Keratinocyte (primary cell): ENCODE results near the gene MYMK. TPM values are rescaled to one million over a fixed set of nuclear protein-coding genes. Genes with fewer than 3 reads are reported as not detected.

ENCODE experiments used
- DNase-seq: peaks from one replicate; pipeline ENCODE4 v3.0.0-alpha.2; 2011; ENCODE audit warnings: low read depth, missing footprints, low spot score
- FAIRE-seq: peaks from 2 replicates; lab custom pipeline; 2011; peaks lifted over from hg19 to GRCh38; lab: Jason Lieb, UNC
- H2AFZ ChIP-seq: 2 replicates; pipeline ENCODE4 v1.6.0; 2012; ENCODE audit warnings: low read length, control low read depth, inconsistent platforms; ENCODE audit not compliant: control insufficient read depth
- H3K27ac ChIP-seq: 2 replicates; pipeline ENCODE4 v1.5.1; 2011; ENCODE audit warnings: low read length; ENCODE audit not compliant: control insufficient read depth, insufficient read depth
- H3K27me3 ChIP-seq: 3 replicates; pipeline ENCODE4 v1.6.0; 2011; ENCODE audit warnings: low read length; ENCODE audit not compliant: control insufficient read depth, insufficient read depth; ENCODE audit errors: extremely low read depth
- H3K36me3 ChIP-seq, 2 experiments: 2 replicates in 1 of 2; 3 replicates in 1 of 2; pipeline ENCODE4 v1.5.1; 2011; ENCODE audit warnings: low read length in 2 of 2, mild to moderate bottlenecking in 1 of 2; ENCODE audit not compliant: control insufficient read depth in 2 of 2, insufficient read depth in 2 of 2; ENCODE audit errors: extremely low read depth in 1 of 2
- H3K4me1 ChIP-seq: 3 replicates; pipeline ENCODE4 v1.5.1; 2011; ENCODE audit warnings: low read length; ENCODE audit not compliant: control insufficient read depth, insufficient read depth; ENCODE audit errors: extremely low read depth
- H3K4me2 ChIP-seq: 3 replicates; pipeline ENCODE4 v1.6.0; 2011; ENCODE audit warnings: low read depth, low read length; ENCODE audit not compliant: control insufficient read depth, insufficient read depth; ENCODE audit errors: extremely low read depth
- H3K4me3 ChIP-seq, 3 experiments: fragments of 200-600 bp in 1 of 3; sonication (generic) in 1 of 3; 2 replicates in 2 of 3; 3 replicates in 1 of 3; pipeline ENCODE4 v1.5.1; 2011 to 2016; ENCODE audit warnings: low read length in 3 of 3, mild to moderate bottlenecking in 3 of 3, control low read depth in 2 of 3, inconsistent platforms in 1 of 3, low read depth in 1 of 3, mixed read lengths in 1 of 3, mixed run types in 1 of 3, moderate library complexity in 1 of 3; ENCODE audit not compliant: control insufficient read depth in 2 of 3, insufficient read depth in 2 of 3; ENCODE audit errors: extremely low read depth in 1 of 3
- H3K79me2 ChIP-seq: 2 replicates; pipeline ENCODE4 v1.6.0; 2012; ENCODE audit warnings: low read length; ENCODE audit not compliant: control insufficient read depth, insufficient read depth
- H3K9ac ChIP-seq: 3 replicates; pipeline ENCODE4 v1.6.0; 2011; ENCODE audit warnings: low read length; ENCODE audit not compliant: control insufficient read depth, insufficient read depth; ENCODE audit errors: extremely low read depth
- H3K9me1 ChIP-seq: 3 replicates; pipeline ENCODE4 v1.6.0; 2011; ENCODE audit warnings: low read length; ENCODE audit not compliant: control insufficient read depth, insufficient read depth; ENCODE audit errors: extremely low read depth
- H3K9me3 ChIP-seq: 2 replicates; pipeline ENCODE4 v1.5.1; 2012; ENCODE audit warnings: low read depth, low read length; ENCODE audit not compliant: control insufficient read depth
- H4K20me1 ChIP-seq: 3 replicates; pipeline ENCODE4 v1.6.0; 2011; ENCODE audit warnings: low read length; ENCODE audit not compliant: control insufficient read depth, insufficient read depth; ENCODE audit errors: extremely low read depth
- CTCF ChIP-seq, 3 experiments: IDR thresholded peaks in 1 of 3; conservative IDR thresholded peaks in 1 of 3; optimal IDR thresholded peaks in 1 of 3; 2 replicates in 2 of 3; 3 replicates in 1 of 3; pipeline versions ENCODE3 to v1.5.1; 2011; ENCODE audit warnings: low read length in 3 of 3, mild to moderate bottlenecking in 3 of 3, moderate library complexity in 2 of 3, control low read depth in 1 of 3, inconsistent platforms in 1 of 3; ENCODE audit not compliant: insufficient read depth in 2 of 3; ENCODE audit errors: extremely low read depth in 1 of 3
- EZH2 ChIP-seq: IDR thresholded peaks from one replicate; pipeline ENCODE4 v1.6.1; 2012; ENCODE audit warnings: inconsistent platforms, mild to moderate bottlenecking, low read length, moderate library complexity
- dilution Hi-C: fragments of 300-500 bp; cut with MboI; formaldehyde crosslinking; loops from one replicate; pipeline ENCODE4 v1.7.0; 2020; ENCODE audit warnings: low sequenced_read_pairs; ENCODE audit not compliant: extremely low pct_ligation_motif_present
- polyA plus RNA-seq, 5 experiments: library from polyadenylated mRNA; depleted of rRNA in 3 of 5; stranded (reverse) in 3 of 5; stranded (forward) in 1 of 5; unstranded in 1 of 5; fragments of >200 nt; gene quantifications; 1 replicate in 1 of 5; 2 replicates in 3 of 5; 3 replicates in 1 of 5; pipeline versions ENCODE4 v1.2.1 to v1.2.3, GENCODE V29; 2011 to 2012; ENCODE audit warnings: missing spikeins in 2 of 5, low read depth in 1 of 5, low replicate concordance in 1 of 5

The MYMK gene
- polyA plus RNA-seq, 1 donor (not counting 4 experiments of a cell fraction or from before 2014, with no cell fraction given) = not detected

DNA sequence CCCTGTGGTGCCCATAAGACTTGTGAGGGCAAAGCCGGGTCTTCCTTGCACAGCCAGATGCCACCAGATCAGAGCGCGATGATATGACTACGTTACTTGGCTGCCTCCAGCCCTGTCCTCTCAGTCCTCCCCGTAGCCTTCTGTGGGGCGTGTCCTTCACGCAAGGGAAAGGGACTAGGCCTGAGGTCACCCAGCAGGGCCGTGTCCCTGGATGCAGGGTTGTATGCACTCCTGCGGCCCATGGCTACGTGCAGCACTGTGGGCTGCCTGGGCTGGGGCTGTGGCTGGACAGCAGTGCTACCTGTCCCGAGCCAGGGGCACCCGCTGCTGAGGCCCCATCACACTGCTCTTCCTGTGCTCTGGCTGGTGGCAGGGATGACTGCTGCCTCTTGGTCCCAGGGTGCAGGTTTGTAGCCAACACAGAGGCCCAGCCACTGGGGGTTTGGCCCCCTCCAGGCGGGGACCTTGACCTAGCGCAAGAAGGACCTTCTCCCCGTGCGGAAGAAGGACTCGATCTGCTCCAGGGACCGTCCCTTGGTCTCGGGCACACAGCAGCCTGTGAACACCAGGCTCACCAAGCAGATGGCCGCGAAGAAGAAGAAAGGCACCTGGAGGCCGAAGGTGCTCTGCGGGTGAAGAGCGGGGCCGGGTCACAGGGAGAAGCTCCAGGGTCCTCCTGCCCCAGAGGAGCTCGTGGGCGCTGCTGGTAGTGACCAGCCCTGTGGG, 53.0 kb downstream of the MYMK start:
- Histone ChIP-seq H4K20me1 (peaks cover 3% of the 10 kb centered on the region), H3K4me3 (no peak overlapping the region), H3K4me1 (no peaks in the 10 kb centered on the region), H3K27ac (no peak overlapping the region), H2AFZ (no peak overlapping the region), H3K4me2 (no peak overlapping the region), H3K36me3 (peaks cover 21 to 38% of the 10 kb centered on the region in 2 experiments), H3K9me3 (no peaks in the 10 kb centered on the region), H3K9ac (no peak overlapping the region), H3K9me1 (no peaks in the 10 kb centered on the region), H3K27me3 (no peaks in the 10 kb centered on the region), H3K79me2 (peaks cover 4% of the 10 kb centered on the region)
- no peak for TF ChIP-seq CTCF (optimal IDR thresholded peaks at IDR 0.05 in 1 of 3, IDR thresholded peaks at IDR 0.05 in 1 of 3, conservative IDR thresholded peaks at IDR 0.05 in 1 of 3; ENCODE audit: extremely low read depth in 1 of 3, insufficient read depth in 2 of 3, low read length in 3 of 3)
- TF ChIP-seq EZH2 = no peak
- FAIRE-seq (no peak), DNase-seq (no peak)
- dilution Hi-C loops = no loop called here

DNA sequence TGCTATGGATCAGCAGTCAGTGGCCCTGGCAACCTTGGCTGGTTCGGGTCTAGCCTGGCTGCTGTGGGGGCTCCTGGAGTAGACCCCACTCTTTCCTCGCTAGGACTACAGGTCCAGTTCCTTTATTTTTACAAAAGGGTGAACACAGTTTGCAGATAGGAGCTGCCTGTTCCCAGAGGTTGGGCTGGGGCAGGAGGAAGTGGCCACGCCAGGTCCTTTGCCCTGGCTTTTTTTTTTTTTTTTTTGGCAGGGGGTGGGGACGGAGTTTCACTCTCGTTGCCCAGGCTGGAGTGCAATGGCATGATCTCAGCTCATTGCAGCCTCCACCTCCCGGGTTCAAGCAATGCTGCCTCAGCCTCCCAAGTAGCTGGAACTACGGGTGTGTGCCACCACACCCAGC, 53.8 kb downstream of the MYMK start:
- FAIRE-seq = no peak
- DNase-seq = no peak
- H2AFZ ChIP-seq = no peak overlapping the region
- no peaks in the 10 kb centered on the region for H3K9me1 ChIP-seq
- dilution Hi-C loops = no loop called here
- no peaks in the 10 kb centered on the region for H3K79me2 ChIP-seq
- H3K4me2 ChIP-seq = no peak overlapping the region
- no peak overlapping the region for H3K4me3 ChIP-seq
- no peak overlapping the region for H3K27ac ChIP-seq
- H3K27me3 ChIP-seq = no peaks in the 10 kb centered on the region
- peaks cover 3% of the 10 kb centered on the region for H4K20me1 ChIP-seq
- H3K36me3 ChIP-seq = peaks cover 20 to 31% of the 10 kb centered on the region in 2 experiments
- no peaks in the 10 kb centered on the region for H3K4me1 ChIP-seq
- H3K9me3 ChIP-seq = no peaks in the 10 kb centered on the region
- TF ChIP-seq CTCF (optimal IDR thresholded peaks at IDR 0.05 in 1 of 3, IDR thresholded peaks at IDR 0.05 in 1 of 3, conservative IDR thresholded peaks at IDR 0.05 in 1 of 3; ENCODE audit: extremely low read depth in 1 of 3, insufficient read depth in 2 of 3, low read length in 3 of 3) = no peak
- no peak for TF ChIP-seq EZH2
- H3K9ac ChIP-seq = no peak overlapping the region
